SK-N-SH (cell line): Measurements from ENCODE around the gene SYNGR1. TPM values are rescaled to one million over a fixed set of nuclear protein-coding genes. Genes with fewer than 3 reads are reported as not detected.

Experiments
- CTCF ChIA-PET: fragments of 300-600, 350-600 bp; formaldehyde crosslinking; extraction: SDS; loops from one replicate; lab custom pipeline; 2021; lab: Yijun Ruan, JAX
- POLR2A ChIA-PET: fragments of 350-600 bp; sonication (Branson Sonifier 250); formaldehyde crosslinking; extraction: SDS; loops from one replicate; lab custom pipeline; 2020; ENCODE audit warnings: antibody characterized with exemption, inconsistent platforms; lab: Yijun Ruan, JAX
- DNase-seq: peaks from one replicate; pipeline ENCODE4 v3.0.0; 2012
- H2AFZ ChIP-seq: fragments of 200-600 bp; sonication (generic); 2 replicates; pipeline ENCODE4 v1.8.1; 2016; ENCODE audit warnings: antibody characterized with exemption, mild to moderate bottlenecking, low read depth
- H3F3A ChIP-seq: fragments of 200-600 bp; sonication (generic); replicated peaks from 2 replicates; pipeline ENCODE3; 2016; ENCODE audit warnings: antibody characterized with exemption, mild to moderate bottlenecking; ENCODE audit not compliant: insufficient read depth
- H3K27ac ChIP-seq, 2 experiments: fragments of 200-500 bp in 1 of 2; fragments of 200-600 bp in 1 of 2; sonication (Bioruptor generic) in 1 of 2; sonication (generic), shearing (Covaris generic) in 1 of 2; 2 replicates each; pipeline versions ENCODE4 v1.5.1 to v1.6.1; 2014 to 2016; ENCODE audit warnings: low read depth in 2 of 2, inconsistent platforms in 1 of 2, low read length in 1 of 2, mild to moderate bottlenecking in 1 of 2, mixed read lengths in 1 of 2
- H3K27me3 ChIP-seq: fragments of 200-600 bp; sonication (generic), shearing (Covaris generic); 2 replicates; pipeline ENCODE4 v1.6.1; 2016; ENCODE audit warnings: mixed run types; ENCODE audit not compliant: insufficient read depth
- H3K36me3 ChIP-seq, 2 experiments: fragments of 200-500 bp in 1 of 2; fragments of 200-600 bp in 1 of 2; sonication (Bioruptor generic) in 1 of 2; sonication (generic) in 1 of 2; replicated peaks in 1 of 2; 2 replicates each; pipeline versions ENCODE3 to v1.5.1; 2014 to 2016; ENCODE audit warnings: low read length in 1 of 2, mild to moderate bottlenecking in 1 of 2; ENCODE audit not compliant: insufficient read depth in 2 of 2, control insufficient read depth in 1 of 2
- H3K4me1 ChIP-seq, 2 experiments: fragments of 200-500 bp in 1 of 2; fragments of 200-600 bp in 1 of 2; sonication (Bioruptor generic) in 1 of 2; sonication (generic), shearing (Covaris generic) in 1 of 2; 2 replicates each; pipeline versions ENCODE4 v1.5.1 to v1.6.1; 2014 to 2016; ENCODE audit warnings: low read depth in 1 of 2, low read length in 1 of 2, mixed run types in 1 of 2; ENCODE audit not compliant: insufficient read depth in 2 of 2, control insufficient read depth in 1 of 2
- H3K4me2 ChIP-seq: fragments of 200-600 bp; sonication (generic), shearing (Covaris generic); 2 replicates; pipeline ENCODE4 v1.6.1; 2017; ENCODE audit warnings: mixed run types
- H3K4me3 ChIP-seq, 2 experiments: fragments of 200-500 bp in 1 of 2; fragments of 200-600 bp in 1 of 2; sonication (Bioruptor generic) in 1 of 2; sonication (generic), shearing (Covaris generic) in 1 of 2; 2 replicates each; pipeline versions ENCODE4 v1.5.1 to v1.8.1; 2014 to 2016; ENCODE audit warnings: low read depth in 2 of 2, inconsistent platforms in 1 of 2, low read length in 1 of 2, mild to moderate bottlenecking in 1 of 2, mixed read lengths in 1 of 2, moderate library complexity in 1 of 2
- H3K79me2 ChIP-seq: fragments of 200-600 bp; sonication (generic); 2 replicates; pipeline ENCODE4 v1.8.1; 2017; ENCODE audit warnings: mild to moderate bottlenecking; ENCODE audit not compliant: insufficient read depth
- H3K9ac ChIP-seq: fragments of 200-600 bp; sonication (generic); 2 replicates; pipeline ENCODE4 v1.6.1; 2017; ENCODE audit warnings: mixed run types
- H3K9me2 ChIP-seq: fragments of 200-600 bp; sonication (generic); 2 replicates; pipeline ENCODE4 v1.6.1; 2017; ENCODE audit warnings: mixed run types
- H3K9me3 ChIP-seq: fragments of 200-600 bp; sonication (generic); 2 replicates; pipeline ENCODE4 v1.6.1; 2017; ENCODE audit warnings: mixed run types, mild to moderate bottlenecking, moderate library complexity
- H4K20me1 ChIP-seq: fragments of 200-600 bp; sonication (generic); 2 replicates; pipeline ENCODE4 v1.6.1; 2017; ENCODE audit warnings: mild to moderate bottlenecking, mixed run types; ENCODE audit not compliant: insufficient read depth
- EZH2phosphoT487 ChIP-seq: fragments of 200-600 bp; sonication (generic); IDR thresholded peaks from 2 replicates; pipeline ENCODE4 v1.6.1; 2017; ENCODE audit warnings: low read depth, mixed run types, mild to moderate bottlenecking, antibody characterized with exemption, moderate library complexity, borderline replicate concordance
- FOSL2 ChIP-seq: IDR thresholded peaks from 2 replicates; pipeline ENCODE4 v1.4.0; 2012; ENCODE audit warnings: low read depth, mild to moderate bottlenecking, moderate library complexity, borderline replicate concordance
- FOXM1 ChIP-seq: IDR thresholded peaks from 2 replicates; pipeline ENCODE4 v1.4.0; 2012; ENCODE audit warnings: low read depth, mild to moderate bottlenecking
- GABPA ChIP-seq: IDR thresholded peaks from 2 replicates; pipeline ENCODE4 v1.4.0; 2012; ENCODE audit warnings: low read depth, mild to moderate bottlenecking
- MXI1 ChIP-seq: IDR thresholded peaks from 2 replicates; pipeline ENCODE4 v1.6.1; 2012; ENCODE audit warnings: mild to moderate bottlenecking, low read depth, low read length, improper control_type of control experiment
- NRF1 ChIP-seq: IDR thresholded peaks from 2 replicates; pipeline ENCODE4 v1.6.1; 2012; ENCODE audit warnings: low read depth, mild to moderate bottlenecking, low read length
- SIN3A ChIP-seq: IDR thresholded peaks from 2 replicates; pipeline ENCODE4 v1.6.1; 2012; ENCODE audit warnings: low read depth, mild to moderate bottlenecking, low read length, moderate library complexity, borderline replicate concordance
- TCF12 ChIP-seq: IDR thresholded peaks from 2 replicates; pipeline ENCODE4 v1.4.0; 2012
- TEAD4 ChIP-seq: IDR thresholded peaks from 2 replicates; pipeline ENCODE4 v1.4.0; 2012; ENCODE audit warnings: mild to moderate bottlenecking, borderline replicate concordance; ENCODE audit not compliant: insufficient read depth
- YY1 ChIP-seq: IDR thresholded peaks from 2 replicates; pipeline ENCODE4 v1.4.0; 2012; ENCODE audit warnings: low read depth, mild to moderate bottlenecking
- WGBS: methylation state at CpG from one replicate; pipeline ENCODE4 v1.1.6; 2017; ENCODE audit warnings: low lambda C conversion rate; 5-methylcytosine and 5-hydroxymethylcytosine counted together
- polyA plus RNA-seq, 3 experiments: library from polyadenylated mRNA; depleted of rRNA; stranded (reverse); fragments of >200 nt; gene quantifications; 2 replicates each; pipeline ENCODE4 v1.2.3, GENCODE V29; 2012
- small RNA-seq, 7 experiments: library from RNA; depleted of rRNA; stranded (forward); fragments of <200 nt; gene quantifications; one replicate each; pipeline ENCODE3, GENCODE V24; 2012
- TF ChIP-seq, protein P1 (sequence below): IDR thresholded peaks from 2 replicates; pipeline ENCODE4; 2012

SYNGR1 gene
- polyA plus RNA-seq, 1 of the 3 experiments (the other 2 are of a cell fraction), result 18.7 TPM

DNA sequence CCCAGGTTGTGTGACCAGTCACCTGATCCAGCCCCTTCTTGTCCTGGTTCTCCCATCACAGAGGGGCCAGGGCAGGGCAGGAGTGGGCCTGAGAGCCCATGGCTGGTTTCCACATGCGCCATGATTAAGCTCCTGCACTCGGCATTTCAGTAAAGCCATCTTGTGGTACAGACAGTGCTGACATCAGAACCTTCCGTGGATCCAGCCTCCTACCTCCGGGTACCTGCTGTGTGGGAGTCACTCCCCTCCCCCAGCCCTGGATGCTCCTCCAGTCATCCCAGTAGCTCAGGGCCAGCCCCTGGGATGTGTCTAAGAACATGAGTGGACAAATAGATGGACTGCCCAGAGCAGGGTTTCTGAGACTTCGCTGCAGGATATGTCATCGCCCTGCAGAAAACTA, 84.9 kb downstream of the SYNGR1 start:
- DNase-seq, result no peak
- no peak overlapping the region for H2AFZ ChIP-seq
- H3F3A ChIP-seq, result no peaks in the 10 kb centered on the region
- no peaks in the 10 kb centered on the region for H3K36me3 ChIP-seq
- H3K4me2 ChIP-seq, result no peak overlapping the region
- H3K4me1 ChIP-seq, result no peaks in the 10 kb centered on the region; a peak in 1 of 4 replicates
- H3K9me3 ChIP-seq, result no peaks in the 10 kb centered on the region
- H3K9ac ChIP-seq, result no peak overlapping the region
- no peak for TF ChIP-seq NRF1
- no peak for TF ChIP-seq MXI1
- TF ChIP-seq EZH2phosphoT487, result no peak
- TF ChIP-seq TCF12, result no peak
- TF ChIP-seq FOXM1, result no peak
- no peak for TF ChIP-seq GABPA
- TF ChIP-seq YY1, result no peak
- no peak for TF ChIP-seq SIN3A
- TF ChIP-seq, protein P1, sequence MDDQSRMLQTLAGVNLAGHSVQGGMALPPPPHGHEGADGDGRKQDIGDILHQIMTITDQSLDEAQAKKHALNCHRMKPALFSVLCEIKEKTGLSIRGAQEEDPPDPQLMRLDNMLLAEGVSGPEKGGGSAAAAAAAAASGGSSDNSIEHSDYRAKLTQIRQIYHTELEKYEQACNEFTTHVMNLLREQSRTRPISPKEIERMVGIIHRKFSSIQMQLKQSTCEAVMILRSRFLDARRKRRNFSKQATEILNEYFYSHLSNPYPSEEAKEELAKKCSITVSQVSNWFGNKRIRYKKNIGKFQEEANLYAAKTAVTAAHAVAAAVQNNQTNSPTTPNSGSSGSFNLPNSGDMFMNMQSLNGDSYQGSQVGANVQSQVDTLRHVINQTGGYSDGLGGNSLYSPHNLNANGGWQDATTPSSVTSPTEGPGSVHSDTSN, result no peak
- no peak for TF ChIP-seq TEAD4
- TF ChIP-seq FOSL2, result no peak
- no peak overlapping the region for H3K27ac ChIP-seq
- H3K4me3 ChIP-seq, result no peak overlapping the region
- ChIA-PET POLR2A (no interaction called here), CTCF (no interaction called here)
- WGBS, result no CpG with 5 or more reads among the region's 6 CpGs
- no peaks in the 10 kb centered on the region for H4K20me1 ChIP-seq
- H3K27me3 ChIP-seq, result no peaks in the 10 kb centered on the region
- no peaks in the 10 kb centered on the region for H3K9me2 ChIP-seq
- no peaks in the 10 kb centered on the region for H3K79me2 ChIP-seq

Small RNA genes within 50 kb of the gene (small RNA-seq; reads per million reads assigned to genes)
- 0 reads per million in 7 experiments for gene SNORD43
- 379 to 18,046 (median 1,604) reads per million in 7 experiments for gene SNORD83A
- 0 reads per million in 7 experiments for gene SNORD83B

Other genes with a start within 250 kb of the SYNGR1 start
- gene CBX7, start 197.3 kb upstream of the SYNGR1 start, polyA plus RNA-seq (2012; rRNA removed), result 2.3 and 2.7 TPM in 2 replicates
- gene PDGFB, start 105.0 kb upstream of the SYNGR1 start, polyA plus RNA-seq (2012; rRNA removed), result 0.19 and 0.44 TPM in 2 replicates
- 4,089 and 4,976 TPM in 2 replicates for gene RPL3, start 30.4 kb upstream of the SYNGR1 start, polyA plus RNA-seq (2012; rRNA removed)
- gene TAB1, start 49.8 kb downstream of the SYNGR1 start, polyA plus RNA-seq (2012; rRNA removed), result 10.8 and 12.9 TPM in 2 replicates
- gene MGAT3, start 107.0 kb downstream of the SYNGR1 start, polyA plus RNA-seq (2012; rRNA removed), result 0.16 and 0.21 TPM in 2 replicates
- gene MIEF1, start 152.3 kb downstream of the SYNGR1 start, polyA plus RNA-seq (2012; rRNA removed), result 7.5 and 7.7 TPM in 2 replicates
- 375 and 436 TPM in 2 replicates for gene ATF4, start 170.6 kb downstream of the SYNGR1 start, polyA plus RNA-seq (2012; rRNA removed)
- gene RPS19BP1, start 182.8 kb downstream of the SYNGR1 start, polyA plus RNA-seq (2012; rRNA removed), result 77.3 and 97.2 TPM in 2 replicates
- gene CACNA1I, start 220.8 kb downstream of the SYNGR1 start, polyA plus RNA-seq (2012; rRNA removed), result under 0.01 TPM in 1 of 2 replicates, not detected in the other